HCT116 (cell line): Measurements from ENCODE around the gene CCDC187. TPM values are rescaled to one million over a fixed set of nuclear protein-coding genes. Genes with fewer than 3 reads are reported as not detected.

Source experiments
- ATAC-seq: fragments of 200-7000 bp; cut with Tn5 transposase; 2 replicates; pipeline ENCODE4 v1.9.1; 2020; ENCODE audit warnings: mild to moderate bottlenecking, moderate library complexity
- BruUV-seq: library from RNA; stranded (reverse); fragments of 400-500 nt; replicated peaks from 2 replicates; lab custom pipeline; 2021; lab: Mats Ljungman, UMichigan
- CTCF ChIA-PET: fragments of 300-600 bp; sonication (Branson Sonifier 250); formaldehyde crosslinking; loops from one replicate; lab custom pipeline; 2021; ENCODE audit warnings: antibody characterized with exemption; lab: Charles Lee
- POLR2A ChIA-PET: fragments of 300-600, 350-600 bp; sonication (Branson Sonifier 250); formaldehyde crosslinking; loops from one replicate; lab custom pipeline; 2021; ENCODE audit warnings: antibody characterized with exemption; lab: Charles Lee
- RAD21 ChIA-PET, 2 experiments: fragments of 300-600 bp; sonication (Branson Sonifier 250); formaldehyde crosslinking; loops; one replicate each; lab custom pipeline; 2023; ENCODE audit warnings: low total read pairs in 2 of 2; ENCODE audit not compliant: uncharacterized antibody in 2 of 2, unreplicated experiment in 2 of 2, low non-redundant PET in 1 of 2; lab: Charles Lee
- DNase-seq: peaks from one replicate; pipeline ENCODE4 v3.0.0-alpha.2; 2010; ENCODE audit warnings: low read depth, low spot score
- H2AFZ ChIP-seq: fragments of 200-600 bp; shearing (Covaris generic), sonication (generic); 2 replicates; pipeline ENCODE4 v1.6.1; 2017; ENCODE audit warnings: low read depth, mixed run types, mixed read lengths, antibody characterized with exemption, low read length; ENCODE audit not compliant: poor library complexity, severe bottlenecking
- H3K27ac ChIP-seq: 2 replicates; pipeline ENCODE4 v1.5.1; 2012; ENCODE audit warnings: low read depth, low read length
- H3K27me3 ChIP-seq: fragments of 200-600 bp; sonication (generic); 2 replicates; pipeline ENCODE4 v1.6.1; 2016; ENCODE audit warnings: mixed run types, low read length, mixed read lengths; ENCODE audit not compliant: insufficient read depth
- H3K36me3 ChIP-seq, 2 experiments: fragments of 200-500 bp in 1 of 2; fragments of 200-600 bp in 1 of 2; sonication (Bioruptor generic) in 1 of 2; sonication (generic) in 1 of 2; 2 replicates each; pipeline versions ENCODE4 v1.5.1 to v1.6.1; 2014 to 2016; ENCODE audit warnings: low read length in 2 of 2, inconsistent platforms in 1 of 2, mixed read lengths in 1 of 2, mixed run types in 1 of 2; ENCODE audit not compliant: insufficient read depth in 2 of 2, control insufficient read depth in 1 of 2
- H3K4me1 ChIP-seq, 2 experiments: fragments of 200-600 bp in 1 of 2; sonication (generic) in 1 of 2; 2 replicates each; pipeline versions ENCODE4 v1.5.1 to v1.6.1; 2012 to 2017; ENCODE audit warnings: low read length in 2 of 2, inconsistent platforms in 1 of 2, mild to moderate bottlenecking in 1 of 2, mixed read lengths in 1 of 2, mixed run types in 1 of 2, moderate library complexity in 1 of 2; ENCODE audit not compliant: insufficient read depth in 2 of 2, control insufficient read depth in 1 of 2
- H3K4me2 ChIP-seq: fragments of 200-600 bp; sonication (generic); 2 replicates; pipeline ENCODE4 v1.6.1; 2017; ENCODE audit warnings: mixed run types, low read length, mixed read lengths
- H3K4me3 ChIP-seq, 2 experiments: fragments of 200-600 bp in 1 of 2; sonication (generic) in 1 of 2; replicated peaks in 1 of 2; 2 replicates each; pipeline ENCODE4 v1.5.1; 2011 to 2016; ENCODE audit warnings: low read length in 2 of 2, control low read depth in 1 of 2, low read depth in 1 of 2, mild to moderate bottlenecking in 1 of 2, mixed read lengths in 1 of 2, mixed run types in 1 of 2
- H3K79me2 ChIP-seq: fragments of 200-600 bp; sonication (generic); 2 replicates; pipeline ENCODE4 v1.6.1; 2017; ENCODE audit warnings: mild to moderate bottlenecking, mixed run types, low read length, moderate library complexity, mixed read lengths; ENCODE audit not compliant: insufficient read depth
- H3K9ac ChIP-seq: fragments of 200-600 bp; sonication (generic); 2 replicates; pipeline ENCODE4 v1.6.1; 2016; ENCODE audit warnings: low read length, mixed read lengths
- H3K9me2 ChIP-seq: fragments of 200-600 bp; sonication (generic), shearing (Covaris generic); 2 replicates; pipeline ENCODE4 v1.6.1; 2017; ENCODE audit warnings: mixed run types, mild to moderate bottlenecking, moderate library complexity; ENCODE audit not compliant: insufficient read depth
- H3K9me3 ChIP-seq, 2 experiments: fragments of 200-500 bp in 1 of 2; fragments of 200-600 bp in 1 of 2; sonication (Bioruptor generic) in 1 of 2; sonication (generic) in 1 of 2; 2 replicates each; pipeline ENCODE4 v1.6.1; 2014 to 2017; ENCODE audit warnings: low read length in 2 of 2, mixed read lengths in 2 of 2, inconsistent platforms in 1 of 2, low read depth in 1 of 2, mild to moderate bottlenecking in 1 of 2, mixed run types in 1 of 2, moderate library complexity in 1 of 2; ENCODE audit not compliant: control insufficient read depth in 1 of 2, insufficient read depth in 1 of 2
- H4K20me1 ChIP-seq: fragments of 200-600 bp; sonication (generic), shearing (Covaris generic); 2 replicates; pipeline ENCODE4 v1.6.1; 2017; ENCODE audit warnings: mixed run types, mild to moderate bottlenecking, moderate library complexity; ENCODE audit not compliant: insufficient read depth
- CBX3 ChIP-seq: IDR thresholded peaks from 2 replicates; pipeline ENCODE4 v1.6.1; 2012; ENCODE audit warnings: low read depth
- CEBPB ChIP-seq: IDR thresholded peaks from 2 replicates; pipeline ENCODE4 v1.6.1; 2012; ENCODE audit warnings: low read depth
- EGR1 ChIP-seq: IDR thresholded peaks from 2 replicates; pipeline ENCODE4 v1.6.1; 2012; ENCODE audit warnings: low read depth
- ELF1 ChIP-seq: IDR thresholded peaks from 2 replicates; pipeline ENCODE4 v1.6.1; 2012; ENCODE audit warnings: low read depth, borderline replicate concordance
- EZH2phosphoT487 ChIP-seq: fragments of 200-600 bp; IDR thresholded peaks from 2 replicates; pipeline ENCODE4 v1.6.1; 2018; ENCODE audit warnings: antibody characterized with exemption, borderline replicate concordance
- FOSL1 ChIP-seq: IDR thresholded peaks from 2 replicates; pipeline ENCODE4 v1.6.1; 2012; ENCODE audit warnings: low read depth
- JUND ChIP-seq: IDR thresholded peaks from 2 replicates; pipeline ENCODE4 v1.6.1; 2012
- MAX ChIP-seq: IDR thresholded peaks from 2 replicates; pipeline ENCODE4 v1.6.1; 2012
- POLR2A ChIP-seq: IDR thresholded peaks from 2 replicates; pipeline ENCODE4 v1.7.0; 2011; ENCODE audit warnings: borderline replicate concordance; ENCODE audit not compliant: insufficient read depth, insufficient read length; ENCODE audit errors: extremely low read depth
- POLR2AphosphoS5 ChIP-seq: IDR thresholded peaks from 2 replicates; pipeline ENCODE4 v1.6.1; 2011; ENCODE audit warnings: mild to moderate bottlenecking, low read depth, low read length, moderate library complexity
- RAD21 ChIP-seq: IDR thresholded peaks from 2 replicates; pipeline ENCODE4 v1.6.1; 2012; ENCODE audit warnings: low read depth, mild to moderate bottlenecking
- SIN3A ChIP-seq: IDR thresholded peaks from 2 replicates; pipeline ENCODE4 v1.6.1; 2012; ENCODE audit warnings: low read depth
- SP1 ChIP-seq: IDR thresholded peaks from 2 replicates; pipeline ENCODE4 v1.6.1; 2012; ENCODE audit warnings: low read depth
- TCF7L2 ChIP-seq: IDR thresholded peaks from 2 replicates; pipeline ENCODE4 v1.7.0; 2011; ENCODE audit warnings: borderline replicate concordance, inconsistent platforms; ENCODE audit not compliant: insufficient read depth, insufficient read length; ENCODE audit errors: extremely low read depth
- YY1 ChIP-seq: IDR thresholded peaks from 2 replicates; pipeline ENCODE4 v1.6.1; 2011; ENCODE audit warnings: low read length, low read depth, moderate library complexity, mild to moderate bottlenecking; ENCODE audit not compliant: insufficient replicate concordance; ENCODE audit errors: extremely low read depth
- ZBTB33 ChIP-seq: IDR thresholded peaks from 2 replicates; pipeline ENCODE4 v1.6.1; 2011; ENCODE audit warnings: mild to moderate bottlenecking, low read length, moderate library complexity; ENCODE audit not compliant: insufficient replicate concordance; ENCODE audit errors: extremely low read depth
- ZNF274 ChIP-seq: fragments of 200-500 bp; sonication (Bioruptor generic); IDR thresholded peaks from 2 replicates; pipeline ENCODE4 v1.6.1; 2014; ENCODE audit warnings: mild to moderate bottlenecking, low read depth, low read length, inconsistent platforms
- intact Hi-C: fragments of 100-400 bp; cut with micrococcal nuclease; formaldehyde crosslinking; loops from 2 replicates; pipeline ENCODE4 v1.10.0; 2022
- total RNA-seq: library from RNA; stranded (reverse); gene quantifications from one replicate; pipeline ENCODE4 v1.2.1, GENCODE V29; 2021; ENCODE audit not compliant: unreplicated experiment
- TF ChIP-seq, protein P1 (sequence below): IDR thresholded peaks from 2 replicates; pipeline ENCODE4 v1.6.1; 2012; ENCODE audit warnings: low read depth
- TF ChIP-seq, protein P2 (sequence below): IDR thresholded peaks from 2 replicates; pipeline ENCODE4 v1.6.1; 2012

Gene CCDC187
- total RNA-seq, 1 experiment from 2014 or later, result 4.6 TPM

DNA sequence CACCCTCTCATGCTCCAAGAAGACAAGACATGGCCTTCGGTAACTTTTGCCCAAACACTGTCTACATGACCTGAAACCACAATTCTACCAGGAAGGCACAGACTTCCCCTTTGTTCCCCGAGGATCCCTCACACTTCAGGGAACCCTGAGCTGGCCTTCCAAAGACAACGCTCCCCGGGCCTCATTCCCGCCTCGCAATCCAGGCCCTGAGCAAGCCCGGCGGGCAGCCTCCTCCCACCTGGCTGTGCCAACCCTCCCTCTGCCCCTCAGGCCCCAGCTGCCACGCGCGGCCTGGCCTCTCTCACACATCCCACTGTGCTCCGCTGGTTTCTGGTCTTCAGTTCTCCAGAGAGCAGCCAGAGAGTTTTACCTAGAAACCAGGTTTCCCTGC is 65.6 kb downstream of the CCDC187 start:
- intact Hi-C loops, result no loop called here
- POLR2A ChIA-PET, result no interaction called here
- H3K79me2 ChIP-seq, result peaks cover 91% of the 10 kb centered on the region
- ATAC-seq (no peak), DNase-seq (no peak)
- TF ChIP-seq POLR2A (no peak), FOSL1 (no peak), CBX3 (no peak), SIN3A (no peak), YY1 (no peak), POLR2AphosphoS5 (no peak), EGR1 (no peak), CEBPB (no peak), RAD21 (no peak), MAX (no peak), ZBTB33 (no peak), EZH2phosphoT487 (no peak), ELF1 (no peak), TCF7L2 (no peak), JUND (no peak), SP1 (no peak), ZNF274 (no peak)
- TF ChIP-seq, protein P1, sequence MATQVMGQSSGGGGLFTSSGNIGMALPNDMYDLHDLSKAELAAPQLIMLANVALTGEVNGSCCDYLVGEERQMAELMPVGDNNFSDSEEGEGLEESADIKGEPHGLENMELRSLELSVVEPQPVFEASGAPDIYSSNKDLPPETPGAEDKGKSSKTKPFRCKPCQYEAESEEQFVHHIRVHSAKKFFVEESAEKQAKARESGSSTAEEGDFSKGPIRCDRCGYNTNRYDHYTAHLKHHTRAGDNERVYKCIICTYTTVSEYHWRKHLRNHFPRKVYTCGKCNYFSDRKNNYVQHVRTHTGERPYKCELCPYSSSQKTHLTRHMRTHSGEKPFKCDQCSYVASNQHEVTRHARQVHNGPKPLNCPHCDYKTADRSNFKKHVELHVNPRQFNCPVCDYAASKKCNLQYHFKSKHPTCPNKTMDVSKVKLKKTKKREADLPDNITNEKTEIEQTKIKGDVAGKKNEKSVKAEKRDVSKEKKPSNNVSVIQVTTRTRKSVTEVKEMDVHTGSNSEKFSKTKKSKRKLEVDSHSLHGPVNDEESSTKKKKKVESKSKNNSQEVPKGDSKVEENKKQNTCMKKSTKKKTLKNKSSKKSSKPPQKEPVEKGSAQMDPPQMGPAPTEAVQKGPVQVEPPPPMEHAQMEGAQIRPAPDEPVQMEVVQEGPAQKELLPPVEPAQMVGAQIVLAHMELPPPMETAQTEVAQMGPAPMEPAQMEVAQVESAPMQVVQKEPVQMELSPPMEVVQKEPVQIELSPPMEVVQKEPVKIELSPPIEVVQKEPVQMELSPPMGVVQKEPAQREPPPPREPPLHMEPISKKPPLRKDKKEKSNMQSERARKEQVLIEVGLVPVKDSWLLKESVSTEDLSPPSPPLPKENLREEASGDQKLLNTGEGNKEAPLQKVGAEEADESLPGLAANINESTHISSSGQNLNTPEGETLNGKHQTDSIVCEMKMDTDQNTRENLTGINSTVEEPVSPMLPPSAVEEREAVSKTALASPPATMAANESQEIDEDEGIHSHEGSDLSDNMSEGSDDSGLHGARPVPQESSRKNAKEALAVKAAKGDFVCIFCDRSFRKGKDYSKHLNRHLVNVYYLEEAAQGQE, result no peak
- TF ChIP-seq, protein P2, sequence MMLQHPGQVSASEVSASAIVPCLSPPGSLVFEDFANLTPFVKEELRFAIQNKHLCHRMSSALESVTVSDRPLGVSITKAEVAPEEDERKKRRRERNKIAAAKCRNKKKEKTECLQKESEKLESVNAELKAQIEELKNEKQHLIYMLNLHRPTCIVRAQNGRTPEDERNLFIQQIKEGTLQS, result no peak
- RAD21 ChIA-PET, result no interaction called here
- no peak overlapping the region for H3K9ac ChIP-seq
- CTCF ChIA-PET, result no interaction called here
- H2AFZ ChIP-seq, result no peak overlapping the region
- H3K27me3 ChIP-seq, result no peaks in the 10 kb centered on the region
- H3K9me2 ChIP-seq, result no peaks in the 10 kb centered on the region
- H4K20me1 ChIP-seq, result no peaks in the 10 kb centered on the region; the same call in 1 of the 2 replicates
- H3K4me2 ChIP-seq, result no peak overlapping the region
- no TSS peak for BruUV-seq
- peaks cover 2 to 26% of the 10 kb centered on the region in 2 experiments; a peak in 2 of 4 replicates for H3K36me3 ChIP-seq
- H3K9me3 ChIP-seq, result no peaks in the 10 kb centered on the region
- 0 out of 4 replicates have a peak, but pooled peaks cover 0 to 2% of the 10 kb centered on the region in 2 experiments for H3K4me1 ChIP-seq
- no peak overlapping the region for H3K4me3 ChIP-seq
- no peak overlapping the region for H3K27ac ChIP-seq
